ENCODE results near the gene BORCS6.
A peak's percentile ranks its signal among the peaks of the same experiment; 100 is the strongest.
"Not testable (repeated sequence)": the region's sequence is repeated elsewhere in the genome, so short reads cannot be mapped to it uniquely, and the experiment has no call there.

The BORCS6 gene

GRCh38 chr17:8189711-8190477, at the start of gene BORCS6:
Gene BORCS6, minus strand, starts transcription at chr17:8190180. Its CDS starts 40 bp downstream, at chr17:8190140.
- peak; percentile 67 to 69 for ATAC-seq

- no peak for ATAC-seq
Observed at GRCh38 chr17:8237886-8238285, 47.9 kb upstream of the BORCS6 start.

GRCh38 chr17:8237175-8237574, 47.2 kb upstream of the BORCS6 start:
- ATAC-seq: no peak

DNA sequence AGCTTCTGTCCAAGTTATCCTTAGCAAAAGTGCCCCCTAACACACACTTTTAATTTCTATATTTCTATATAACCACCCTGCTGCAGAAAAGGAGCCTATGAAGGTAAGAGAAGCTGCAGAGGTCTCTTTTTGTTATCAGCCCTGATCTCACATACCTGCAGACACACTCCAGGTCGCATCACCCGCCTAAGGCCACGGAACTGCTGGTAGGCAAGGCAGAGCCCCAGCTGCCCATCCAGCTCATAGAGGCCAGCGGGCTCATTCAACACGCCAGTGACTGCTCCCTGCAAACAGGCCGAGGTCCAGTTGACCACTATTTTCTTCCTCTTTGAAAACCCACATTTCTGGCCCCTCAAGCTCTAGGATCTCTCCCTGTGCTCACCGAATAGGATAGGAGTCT, 45.7 kb upstream of the BORCS6 start:
- no peak for ATAC-seq

GRCh38 chr17:8234361-8235270, 44.6 kb upstream of the BORCS6 start:
- ATAC-seq: no peak

GRCh38 chr17:8231701-8232100, 41.7 kb upstream of the BORCS6 start:
- ATAC-seq: no peak

DNA sequence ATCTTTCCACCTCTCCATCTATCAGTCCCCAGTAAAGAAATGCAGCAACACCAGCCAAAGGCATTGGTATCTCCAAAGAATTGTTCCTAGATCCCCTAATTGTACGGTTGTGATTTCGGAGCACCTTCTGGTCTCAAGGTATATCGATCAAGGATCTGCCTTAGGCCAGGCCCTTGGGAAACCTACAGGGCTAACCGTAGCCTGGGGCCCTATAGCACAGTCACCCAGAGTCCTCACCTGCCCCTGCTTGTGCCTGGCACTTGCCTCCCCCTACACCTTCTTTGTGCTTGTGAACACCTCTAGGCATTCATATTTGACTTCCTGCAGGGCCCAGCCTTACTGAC, 37.2 kb upstream of the BORCS6 start:
- ATAC-seq: no peak

GRCh38 chr17:8226536-8227237, 36.7 kb upstream of the BORCS6 start:
- ATAC-seq: no peak

- no peak for ATAC-seq
Observed at GRCh38 chr17:8225813-8226535, 36.0 kb upstream of the BORCS6 start.

DNA sequence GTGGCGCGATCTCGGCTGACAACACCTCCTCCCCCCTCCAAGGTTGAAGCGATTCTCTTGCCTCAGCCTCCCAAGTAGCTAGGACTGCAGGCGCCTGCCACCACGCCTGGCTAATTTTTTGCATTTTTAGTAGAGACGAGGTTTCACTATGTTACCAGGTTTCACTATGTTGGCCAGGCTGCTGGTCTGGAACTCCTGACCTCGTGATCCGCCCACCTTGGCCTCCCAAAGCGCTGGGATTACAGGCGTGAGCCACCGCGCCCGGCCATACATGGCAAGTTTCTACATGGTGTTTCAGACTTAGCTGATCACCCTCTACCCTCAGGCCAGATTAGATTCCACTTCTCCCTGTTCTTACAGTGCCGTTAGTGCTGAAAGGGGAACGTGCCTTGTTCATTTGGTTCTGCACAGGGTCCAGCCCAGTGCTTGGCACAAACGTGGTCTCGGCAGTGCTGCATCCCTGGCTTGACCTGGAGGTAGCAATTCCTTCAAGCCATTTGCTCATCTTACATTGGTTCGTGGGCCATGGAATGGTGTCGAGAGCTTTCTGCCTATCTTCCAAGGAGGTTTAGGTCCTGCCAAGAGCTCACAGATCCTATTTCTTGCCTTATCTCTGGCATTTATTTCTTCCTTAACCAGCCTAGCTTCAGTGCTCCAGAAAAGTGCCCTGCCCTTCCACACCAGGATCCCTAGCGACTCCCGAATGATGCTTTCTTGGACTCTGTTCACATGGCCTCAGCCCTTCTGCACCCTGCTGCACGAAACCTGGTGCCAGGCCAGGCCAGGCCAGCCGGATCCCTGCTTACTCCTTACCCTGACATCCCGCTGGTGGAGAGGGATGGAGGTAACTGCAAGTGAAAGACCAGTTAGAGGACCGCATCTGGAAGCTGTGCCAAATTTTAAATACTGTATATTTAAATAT, 35.2 kb upstream of the BORCS6 start:
- no peak for ATAC-seq

GRCh38 chr17:8223356-8224126, 33.6 kb upstream of the BORCS6 start:
- ATAC-seq: no peak

DNA sequence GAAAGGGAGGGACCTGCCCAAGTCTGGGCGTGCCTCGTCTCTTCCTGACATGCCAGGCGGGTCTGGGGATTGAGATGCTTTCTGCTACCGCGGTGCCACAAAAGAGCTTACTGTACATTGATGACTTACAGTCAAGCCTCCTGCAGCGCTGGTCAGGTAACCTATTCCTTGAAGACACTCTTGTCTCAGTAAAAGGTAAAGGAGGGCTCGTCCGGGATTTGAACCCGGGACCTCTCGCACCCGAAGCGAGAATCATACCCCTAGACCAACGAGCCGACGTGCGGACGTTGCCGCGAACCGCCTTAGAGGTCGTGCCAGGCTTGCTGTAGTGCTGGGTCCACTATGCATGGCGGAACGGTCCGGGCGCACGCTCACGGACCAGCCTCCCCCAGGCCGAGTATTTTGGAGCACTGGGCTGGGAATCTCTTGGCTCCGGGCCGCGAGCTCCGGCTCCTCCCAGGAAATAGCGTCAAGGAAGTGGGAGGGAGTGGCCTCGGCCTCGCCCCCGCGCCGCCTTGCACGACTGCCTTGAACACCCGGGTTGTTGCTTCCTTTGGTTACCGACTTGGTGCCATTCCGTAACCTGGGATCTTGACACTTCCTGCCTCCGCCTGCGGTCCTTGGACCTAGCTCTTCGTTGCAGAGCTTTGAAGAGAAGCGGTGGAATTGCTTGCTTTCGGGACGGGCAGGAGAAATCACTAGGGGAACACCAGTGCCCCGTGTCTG, 32.8 kb upstream of the BORCS6 start:
- peak; percentile 42 to 44 for ATAC-seq

GRCh38 chr17:8222380-8222629, 32.3 kb upstream of the BORCS6 start:
- no peak for ATAC-seq

GRCh38 chr17:8221663-8222379, 31.8 kb upstream of the BORCS6 start:
- peak; percentile 62 to 63 for ATAC-seq

DNA sequence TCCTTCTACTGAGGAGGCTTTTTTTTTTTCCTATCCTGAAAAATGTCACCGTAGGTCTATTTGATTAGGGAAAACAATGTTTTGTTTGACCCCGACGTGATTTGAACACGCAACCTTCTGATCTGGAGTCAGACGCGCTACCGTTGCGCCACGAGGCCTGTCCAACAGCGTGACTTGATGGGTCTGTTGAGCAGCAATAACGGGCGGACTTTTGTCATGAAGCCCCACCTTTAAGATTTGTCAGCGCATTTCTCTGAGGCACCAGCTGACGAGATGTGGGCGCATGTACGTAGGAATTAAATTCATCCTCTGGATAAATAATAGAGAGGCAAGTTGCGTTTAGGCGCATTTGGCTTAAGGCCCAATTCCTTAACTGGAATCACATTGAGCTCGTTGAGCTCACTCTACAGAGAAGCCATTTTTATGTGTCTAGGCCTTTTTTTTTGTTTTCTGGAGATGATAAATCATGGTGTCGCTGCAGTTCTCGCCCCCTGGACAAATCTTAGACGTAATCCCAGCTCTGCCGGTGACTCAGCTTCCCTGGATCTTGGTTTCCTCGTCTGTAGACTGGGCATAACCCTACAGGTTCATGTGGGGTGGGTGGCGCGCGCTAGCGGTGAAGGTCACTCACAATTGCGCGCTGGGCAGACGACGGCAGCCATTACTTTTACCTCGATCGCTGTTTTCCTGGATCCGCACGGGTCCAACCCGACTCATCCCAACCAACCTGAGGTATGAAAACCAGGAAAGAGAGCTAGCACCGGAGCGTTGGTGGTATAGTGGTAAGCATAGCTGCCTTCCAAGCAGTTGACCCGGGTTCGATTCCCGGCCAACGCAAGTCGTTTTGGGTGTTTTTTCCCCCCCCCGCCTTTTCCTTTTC, 31.0 kb upstream of the BORCS6 start:
- ATAC-seq: peak; percentile 25 to 35

- not testable (repeated sequence) for ATAC-seq
Observed at GRCh38 chr17:8214000-8214399, 24.0 kb upstream of the BORCS6 start.

GRCh38 chr17:8212312-8213180, 22.6 kb upstream of the BORCS6 start:
- no peak for ATAC-seq

All from activated CD4-positive, CD25-positive, alpha-beta regulatory T cell treated with anti-CD3 and anti-CD28 coated beads, Interleukin-2, amount 50 U/mL, for 24 hours (primary cell).